ENCODE data around the gene MTMR12. TPM values are rescaled to one million over a fixed set of nuclear protein-coding genes. Genes with fewer than 3 reads are reported as not detected.
"Not testable (repeated sequence)": the region's sequence is repeated elsewhere in the genome, so short reads cannot be mapped to it uniquely, and the experiment has no call there.

The MTMR12 gene
- total and polyA plus RNA-seq, 7 donors, result 6.5 to 49.9 (median 26.7) TPM

DNA sequence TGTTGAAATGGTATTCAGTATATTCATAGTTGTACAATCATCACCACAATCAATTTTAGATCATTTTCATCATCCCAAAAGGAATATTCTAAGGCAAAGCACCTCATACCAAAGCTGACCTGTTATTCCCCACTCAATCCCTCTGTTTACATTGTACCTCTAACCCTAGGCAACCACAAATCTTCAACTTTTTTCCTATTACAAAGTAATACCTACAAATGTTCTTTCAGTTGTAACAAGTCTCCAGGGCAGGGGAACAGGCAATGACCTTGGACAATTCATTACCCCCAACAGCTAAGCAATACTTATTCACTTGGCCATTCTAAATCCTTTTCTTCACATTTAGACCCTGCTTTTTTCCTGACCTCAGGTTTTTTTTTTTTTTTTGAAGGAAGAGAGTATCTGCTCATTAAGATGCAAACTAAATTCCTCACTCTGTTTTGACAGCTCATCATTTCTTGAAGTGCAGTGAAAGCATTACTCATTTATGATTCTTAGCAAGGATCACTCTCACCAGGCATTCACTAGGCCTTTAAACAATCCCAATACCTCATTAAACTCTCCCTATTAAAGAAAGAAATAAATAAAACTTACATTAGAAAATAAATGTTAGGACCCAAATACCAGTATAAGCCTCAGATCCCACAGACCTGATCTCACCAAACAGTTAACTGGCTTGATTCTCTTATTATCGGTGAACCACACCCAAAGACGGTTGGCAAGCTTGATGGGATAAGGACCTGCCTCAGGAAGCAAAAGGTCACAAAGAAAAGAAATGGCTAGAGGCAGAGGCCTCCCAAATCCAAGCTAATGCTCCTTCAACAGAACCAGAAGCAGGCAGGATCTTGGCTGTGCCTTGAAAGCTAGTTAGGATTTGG lies 15.3 kb downstream of the MTMR12 start:
- WGBS, 2 donors, result 14 to 70% methylated on average over 2 of the region's 2 CpGs
- H3K4me3 ChIP-seq, result no peak overlapping the region
- no peak for DNase-seq
- H3K27ac ChIP-seq, result no peak overlapping the region
- H3K9me3 ChIP-seq, result no peaks in the 10 kb centered on the region
- no peak for TF ChIP-seq POLR2AphosphoS5 (IDR thresholded peaks at IDR 0.05)
- TF ChIP-seq, protein P1, sequence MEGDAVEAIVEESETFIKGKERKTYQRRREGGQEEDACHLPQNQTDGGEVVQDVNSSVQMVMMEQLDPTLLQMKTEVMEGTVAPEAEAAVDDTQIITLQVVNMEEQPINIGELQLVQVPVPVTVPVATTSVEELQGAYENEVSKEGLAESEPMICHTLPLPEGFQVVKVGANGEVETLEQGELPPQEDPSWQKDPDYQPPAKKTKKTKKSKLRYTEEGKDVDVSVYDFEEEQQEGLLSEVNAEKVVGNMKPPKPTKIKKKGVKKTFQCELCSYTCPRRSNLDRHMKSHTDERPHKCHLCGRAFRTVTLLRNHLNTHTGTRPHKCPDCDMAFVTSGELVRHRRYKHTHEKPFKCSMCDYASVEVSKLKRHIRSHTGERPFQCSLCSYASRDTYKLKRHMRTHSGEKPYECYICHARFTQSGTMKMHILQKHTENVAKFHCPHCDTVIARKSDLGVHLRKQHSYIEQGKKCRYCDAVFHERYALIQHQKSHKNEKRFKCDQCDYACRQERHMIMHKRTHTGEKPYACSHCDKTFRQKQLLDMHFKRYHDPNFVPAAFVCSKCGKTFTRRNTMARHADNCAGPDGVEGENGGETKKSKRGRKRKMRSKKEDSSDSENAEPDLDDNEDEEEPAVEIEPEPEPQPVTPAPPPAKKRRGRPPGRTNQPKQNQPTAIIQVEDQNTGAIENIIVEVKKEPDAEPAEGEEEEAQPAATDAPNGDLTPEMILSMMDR (IDR thresholded peaks at IDR 0.05), result no peak
- TF ChIP-seq EP300 (IDR thresholded peaks at IDR 0.05), result no peak
- TF ChIP-seq POLR2A (IDR thresholded peaks at IDR 0.05), result no peak
- intact Hi-C loops (cut with DNase I), result no loop called here
- H3K36me3 ChIP-seq, result peaks cover 0 to 20% (median 2%) of the 10 kb centered on the region in 4 donors
- peaks cover 0 to 28% (median 14%) of the 10 kb centered on the region in 4 donors for H3K4me1 ChIP-seq
- no peaks in the 10 kb centered on the region for H3K27me3 ChIP-seq

DNA sequence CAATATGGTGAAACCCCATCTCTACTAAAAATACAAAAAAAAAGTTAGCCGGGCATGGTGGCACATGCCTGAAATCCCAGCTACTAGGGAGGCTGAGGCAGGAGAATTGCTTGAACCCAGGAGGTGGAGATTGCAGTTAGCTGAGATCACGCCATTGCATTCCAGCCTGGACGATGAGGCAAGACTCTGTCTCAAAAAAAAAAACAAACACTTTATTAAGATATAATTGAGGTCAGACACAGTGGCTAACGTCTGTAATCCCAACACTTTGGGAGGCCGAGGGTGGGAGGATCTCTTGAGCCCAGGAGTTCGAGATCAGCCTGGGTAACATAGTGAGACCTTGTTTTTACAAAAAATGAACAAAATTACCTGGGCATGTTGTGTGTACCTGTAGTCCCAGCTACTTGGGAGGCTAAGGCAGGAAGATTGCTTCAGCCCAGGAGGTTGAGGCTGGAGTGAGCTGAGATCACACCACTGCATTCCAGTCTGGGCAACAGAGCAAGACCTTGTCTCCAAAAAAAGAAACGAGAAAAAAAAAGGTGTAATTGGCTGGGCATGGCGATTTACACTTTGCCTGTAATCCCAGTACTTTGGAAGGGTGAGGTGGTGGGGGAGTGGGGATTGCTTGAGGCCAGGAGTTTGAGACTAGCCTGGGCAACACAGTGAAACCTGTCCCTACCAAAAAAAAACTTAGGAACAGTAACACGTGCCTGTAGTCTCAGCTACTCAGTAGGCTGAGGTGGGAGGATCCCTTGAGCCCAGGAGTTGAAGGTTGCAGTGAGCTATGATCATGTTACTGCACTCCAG lies 16.6 kb downstream of the MTMR12 start:
- H3K27ac ChIP-seq; H3K4me3 ChIP-seq; H3K27me3 ChIP-seq; DNase-seq; intact Hi-C loops (cut with DNase I); H3K9me3 ChIP-seq: not testable (repeated sequence)
- peaks cover 0 to 20% (median 2%) of the 10 kb centered on the region in 4 donors for H3K36me3 ChIP-seq
- H3K4me1 ChIP-seq, result peaks cover 0 to 25% (median 10%) of the 10 kb centered on the region in 4 donors
- WGBS, 2 donors, result 84 to 92% methylated on average over 9 of the region's 9 CpGs

DNA sequence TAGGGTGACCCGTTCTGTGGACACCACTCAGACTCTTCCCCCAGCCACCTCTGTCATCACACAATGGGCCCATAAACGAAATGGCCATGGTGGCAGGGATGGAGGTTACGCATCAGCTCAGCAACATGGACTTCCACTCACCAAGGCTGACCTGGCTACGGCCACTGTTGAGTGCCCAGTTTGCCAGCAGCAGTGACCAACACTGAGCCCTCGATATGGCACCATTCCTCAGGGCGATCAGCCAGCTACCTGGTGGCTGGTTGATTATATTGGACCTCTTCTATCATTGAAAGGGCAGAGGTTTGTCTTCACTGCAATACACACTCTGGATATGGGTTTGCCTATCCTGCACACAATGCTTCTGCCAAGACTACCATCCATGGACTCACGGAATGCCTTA lies 21.1 kb downstream of the MTMR12 start:
- no peak for TF ChIP-seq POLR2A (IDR thresholded peaks at IDR 0.05)
- TF ChIP-seq, protein P1 (IDR thresholded peaks at IDR 0.05), result no peak
- TF ChIP-seq POLR2AphosphoS5 (IDR thresholded peaks at IDR 0.05), result no peak
- no peak for TF ChIP-seq EP300 (IDR thresholded peaks at IDR 0.05)
- Histone ChIP-seq H3K4me3 (no peak overlapping the region), H3K27ac (no peak overlapping the region), H3K36me3 (peaks cover 0 to 20% (median 2%) of the 10 kb centered on the region in 4 donors), H3K9me3 (no peaks in the 10 kb centered on the region), H3K27me3 (no peaks in the 10 kb centered on the region), H3K4me1 (no peaks in the 10 kb centered on the region)
- DNase-seq, result no peak
- intact Hi-C loops (cut with DNase I), result no loop called here
- 96 to 97% methylated on average over 7 of the region's 7 CpGs for WGBS, 2 donors

DNA sequence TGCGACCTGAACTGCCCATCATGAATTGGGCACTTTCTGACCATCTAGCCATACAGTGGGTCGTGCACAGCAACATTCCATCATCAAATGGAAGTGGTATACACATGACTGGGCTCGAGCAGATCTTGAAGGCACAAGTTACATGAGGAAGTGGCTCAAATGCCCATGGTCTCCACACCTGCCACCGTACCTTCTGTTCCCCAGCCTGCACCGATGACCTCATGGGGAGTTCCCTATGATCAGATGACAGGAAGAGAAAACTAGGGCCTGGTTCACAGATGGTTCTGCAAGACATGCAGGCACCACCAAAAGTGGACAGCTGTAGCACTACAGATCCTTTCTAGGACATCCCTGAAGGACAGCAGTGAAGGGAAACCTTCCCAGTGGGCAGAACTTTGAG lies 21.8 kb downstream of the MTMR12 start:
- no peak for TF ChIP-seq POLR2A (IDR thresholded peaks at IDR 0.05)
- 77 to 91% methylated on average over 5 of the region's 5 CpGs for WGBS, 2 donors
- no peak for DNase-seq
- H3K4me3 ChIP-seq, result no peak overlapping the region
- H3K27me3 ChIP-seq, result no peaks in the 10 kb centered on the region
- H3K9me3 ChIP-seq, result no peaks in the 10 kb centered on the region
- H3K27ac ChIP-seq, result no peak overlapping the region
- H3K36me3 ChIP-seq, result peaks cover 0 to 16% (median 0%) of the 10 kb centered on the region in 4 donors
- intact Hi-C loops (cut with DNase I), result no loop called here
- H3K4me1 ChIP-seq, result no peaks in the 10 kb centered on the region

DNA sequence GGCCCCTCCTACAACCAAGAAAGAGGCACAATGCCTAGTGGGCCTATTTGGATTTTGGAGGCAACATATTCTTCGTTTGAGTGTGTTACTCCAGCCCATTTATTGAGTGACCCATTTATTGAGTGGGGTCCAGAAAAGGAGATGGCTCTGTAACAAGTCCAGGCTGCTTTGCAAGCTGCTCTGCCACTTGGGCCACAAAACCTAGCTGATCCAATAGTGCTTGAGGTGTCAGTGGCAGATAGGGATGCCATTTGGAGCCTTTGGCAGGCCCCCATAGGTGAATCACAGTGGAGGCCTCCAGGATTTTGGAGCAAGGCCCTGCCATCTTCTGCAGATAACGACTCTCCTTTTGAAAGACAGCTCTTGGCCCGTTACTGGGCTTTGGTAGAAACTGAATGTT lies 22.2 kb downstream of the MTMR12 start:
- peaks cover 0 to 12% (median 0%) of the 10 kb centered on the region in 4 donors for H3K36me3 ChIP-seq
- H3K9me3 ChIP-seq; intact Hi-C loops (cut with DNase I); H3K27ac ChIP-seq; H3K4me1 ChIP-seq; H3K4me3 ChIP-seq; DNase-seq; H3K27me3 ChIP-seq: not testable (repeated sequence)
- 95 to 96% methylated on average over 3 of the region's 3 CpGs for WGBS, 2 donors

DNA sequence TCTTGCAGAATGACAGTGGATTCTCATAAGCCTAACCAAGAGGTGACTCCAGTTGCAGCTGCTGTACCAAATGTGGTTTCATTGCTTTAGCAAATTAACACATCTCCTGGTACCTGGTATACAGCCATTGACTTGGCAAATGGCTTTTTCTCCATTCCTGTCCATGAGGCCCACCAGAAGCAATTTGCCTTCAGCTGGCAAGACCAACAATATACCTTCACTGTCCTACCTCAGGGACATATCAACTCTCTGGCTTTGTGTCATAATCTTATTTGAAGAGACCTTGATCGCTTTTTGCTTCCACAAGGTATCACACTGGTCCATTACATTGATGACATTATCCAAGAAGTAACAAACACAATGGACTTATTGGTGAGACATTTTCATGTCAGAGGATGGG lies 22.8 kb downstream of the MTMR12 start:
- 98 to 99% methylated on average over 1 of the region's 1 CpG for WGBS, 2 donors
- DNase-seq; H3K36me3 ChIP-seq; H3K27me3 ChIP-seq; H3K4me3 ChIP-seq; H3K27ac ChIP-seq; H3K4me1 ChIP-seq; H3K9me3 ChIP-seq; intact Hi-C loops (cut with DNase I): not testable (repeated sequence)

DNA sequence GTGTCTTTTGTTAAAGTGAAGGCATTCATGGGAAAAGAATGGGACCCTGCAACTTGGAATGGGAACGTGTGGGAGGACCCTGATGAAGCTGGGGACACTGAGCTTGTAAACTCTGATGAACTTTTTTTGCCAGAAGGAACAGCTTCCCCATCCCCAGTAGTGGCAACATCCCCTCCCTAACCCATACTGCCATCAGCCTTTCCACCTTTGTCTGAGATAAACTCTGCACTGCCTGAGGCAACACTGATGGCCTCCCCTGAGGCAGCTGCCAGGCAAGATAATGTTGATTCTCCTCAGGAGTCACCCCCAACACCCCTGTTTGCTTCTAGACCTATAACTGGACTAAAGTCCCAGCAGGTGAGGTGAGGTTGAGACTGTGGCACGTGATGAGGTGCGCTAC lies 24.6 kb downstream of the MTMR12 start:
- H3K4me1 ChIP-seq; H3K4me3 ChIP-seq; H3K9me3 ChIP-seq; DNase-seq; H3K27ac ChIP-seq; H3K36me3 ChIP-seq; H3K27me3 ChIP-seq; intact Hi-C loops (cut with DNase I): not testable (repeated sequence)
- 97% methylated on average over 3 of the region's 3 CpGs for WGBS, 2 donors

DNA sequence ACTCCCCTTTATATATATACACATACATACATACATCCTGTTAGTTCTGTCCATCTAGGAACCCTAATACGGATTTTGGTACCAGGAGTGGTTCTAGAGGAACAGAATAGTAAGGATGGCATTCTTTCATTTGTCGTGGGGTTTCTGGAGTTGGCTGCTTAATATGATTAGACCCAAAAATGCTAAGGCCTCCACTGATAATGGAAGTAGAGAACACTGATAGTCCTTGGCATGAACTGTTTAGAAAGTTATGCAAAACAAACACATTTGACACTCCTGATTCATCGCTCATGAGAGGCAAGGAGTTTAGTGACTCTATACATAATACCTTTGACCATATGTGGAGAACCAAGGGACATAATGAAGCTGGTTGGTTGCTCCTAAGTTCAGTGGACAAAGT lies 25.2 kb downstream of the MTMR12 start:
- H3K4me1 ChIP-seq; intact Hi-C loops (cut with DNase I); H3K4me3 ChIP-seq; H3K9me3 ChIP-seq; H3K27ac ChIP-seq; DNase-seq; H3K36me3 ChIP-seq; H3K27me3 ChIP-seq: not testable (repeated sequence)
- 93 to 94% methylated on average over 3 of the region's 3 CpGs for WGBS, 2 donors
